Endodermal cell (in vitro differentiated cells): ENCODE data around the gene PHLPP1. TPM values are rescaled to one million over a fixed set of nuclear protein-coding genes. Genes with fewer than 3 reads are reported as not detected.

Experiments used
- DNase-seq: peaks from one replicate; pipeline ENCODE4 v3.0.0-alpha.2; 2017
- H3K27ac ChIP-seq: 2 replicates; pipeline ENCODE4 v1.5.1; 2013; ENCODE audit warnings: mild to moderate bottlenecking, low read depth, low read length, moderate library complexity
- H3K27me3 ChIP-seq: 2 replicates; pipeline ENCODE4 v1.6.1; 2013; ENCODE audit warnings: mild to moderate bottlenecking, low read length, moderate library complexity; ENCODE audit not compliant: insufficient read depth, control insufficient read depth, poor library complexity, severe bottlenecking
- H3K36me3 ChIP-seq: 2 replicates; pipeline ENCODE4 v1.7.0; 2013; ENCODE audit warnings: mild to moderate bottlenecking, low read length, moderate library complexity; ENCODE audit not compliant: control insufficient read depth, insufficient read depth
- H3K4me1 ChIP-seq: one replicate; pipeline ENCODE4 v1.7.0; 2013; ENCODE audit warnings: low read length; ENCODE audit not compliant: control insufficient read depth, insufficient read depth
- H3K4me3 ChIP-seq: 2 replicates; pipeline ENCODE4 v1.5.1; 2013; ENCODE audit warnings: mild to moderate bottlenecking, low read length, moderate library complexity
- H3K9ac ChIP-seq: 2 replicates; pipeline ENCODE4 v1.6.1; 2013; ENCODE audit warnings: mild to moderate bottlenecking, low read length, moderate library complexity; ENCODE audit not compliant: poor library complexity, severe bottlenecking; ENCODE audit errors: extremely low read depth
- H3K9me3 ChIP-seq: 2 replicates; pipeline ENCODE4 v1.6.1; 2013; ENCODE audit warnings: mild to moderate bottlenecking, low read length, moderate library complexity; ENCODE audit not compliant: control insufficient read depth
- H3K27ac Mint-ChIP-seq: 2 replicates; pipeline ENCODE4 v1.8.0; 2020; ENCODE audit warnings: mixed read lengths
- H3K27me3 Mint-ChIP-seq: 2 replicates; pipeline ENCODE4 v1.8.0; 2021; ENCODE audit warnings: mild to moderate bottlenecking, mixed read lengths; ENCODE audit not compliant: insufficient read depth
- H3K36me3 Mint-ChIP-seq: 2 replicates; pipeline ENCODE4 v1.8.0; 2020; ENCODE audit warnings: low read depth, mixed read lengths
- H3K4me1 Mint-ChIP-seq: 2 replicates; pipeline ENCODE4 v1.8.0; 2020; ENCODE audit warnings: mixed read lengths
- H3K4me3 Mint-ChIP-seq: 2 replicates; pipeline ENCODE4 v1.8.0; 2020; ENCODE audit warnings: mild to moderate bottlenecking, moderate library complexity, mixed read lengths
- H3K9me3 Mint-ChIP-seq: 2 replicates; pipeline ENCODE4 v1.8.0; 2020; ENCODE audit warnings: mild to moderate bottlenecking, mixed read lengths
- CTCF ChIP-seq: fragments of 200-600 bp; sonication (generic); conservative IDR thresholded peaks from 2 replicates; pipeline ENCODE4 v1.5.0; 2021; ENCODE audit warnings: antibody characterized with exemption, mild to moderate bottlenecking
- WGBS, 2 experiments: methylation state at CpG; one replicate each; pipeline versions ENCODE4 v1.1.5 to v1.1.7; 2013; ENCODE audit warnings: missing lambda C conversion rate in 2 of 2, mixed read lengths in 1 of 2; ENCODE audit not compliant: insufficient coverage in 1 of 2, insufficient read length in 1 of 2; 5-methylcytosine and 5-hydroxymethylcytosine counted together
- total RNA-seq, 2 donors: library from RNA; stranded (reverse); fragmentation: NEBNext Ultra II Directional in 1 of 2; extraction: Animal tissue kit (Norgen Biotek cat#: 25700) in 1 of 2; gene quantifications; 2 replicates in 1 of 2; 3 replicates in 1 of 2; pipeline ENCODE4 v1.2.1, GENCODE V29; 2021

Gene PHLPP1
- total RNA-seq, 2 donors from 2014 or later: 19.8 to 28.1 TPM

- 56 to 72% methylated on average over 3 to 4 of the region's 4 CpGs for WGBS, 2 experiments
- Mint-ChIP-seq H3K27ac (peak overlapping the region; percentile 79), H3K9me3 (no peaks in the 10 kb centered on the region), H3K4me3 (no peak overlapping the region), H3K4me1 (peaks cover 40% of the 10 kb centered on the region), H3K36me3 (peaks cover 3% of the 10 kb centered on the region), H3K27me3 (no peaks in the 10 kb centered on the region)
- Histone ChIP-seq H3K4me1 (peaks cover 2% of the 10 kb centered on the region), H3K27me3 (no peaks in the 10 kb centered on the region), H3K36me3 (no peaks in the 10 kb centered on the region), H3K4me3 (no peak overlapping the region), H3K9ac (no peak overlapping the region), H3K9me3 (peaks cover 7% of the 10 kb centered on the region), H3K27ac (no peak overlapping the region)
- no peak for DNase-seq
- no peak for TF ChIP-seq CTCF
These were observed 26.2 kb downstream of the PHLPP1 start for GRCh38 chr18:62741584-62741983.

- no peak for TF ChIP-seq CTCF
- DNase-seq: no peak
- Mint-ChIP-seq H3K4me3 (no peak overlapping the region), H3K36me3 (no peaks in the 10 kb centered on the region), H3K27me3 (no peaks in the 10 kb centered on the region), H3K27ac (peak overlapping the region; percentile 72), H3K9me3 (no peaks in the 10 kb centered on the region), H3K4me1 (peaks cover 31% of the 10 kb centered on the region)
- Histone ChIP-seq H3K27me3 (no peaks in the 10 kb centered on the region), H3K27ac (no peak overlapping the region), H3K4me3 (no peak overlapping the region), H3K9ac (no peak overlapping the region), H3K36me3 (no peaks in the 10 kb centered on the region), H3K4me1 (peaks cover 2% of the 10 kb centered on the region), H3K9me3 (no peaks in the 10 kb centered on the region)
- WGBS, 2 experiments: 85 to 100% methylated on average over 3 of the region's 3 CpGs
These were observed 29.0 kb downstream of the PHLPP1 start for GRCh38 chr18:62744076-62744968.

DNA sequence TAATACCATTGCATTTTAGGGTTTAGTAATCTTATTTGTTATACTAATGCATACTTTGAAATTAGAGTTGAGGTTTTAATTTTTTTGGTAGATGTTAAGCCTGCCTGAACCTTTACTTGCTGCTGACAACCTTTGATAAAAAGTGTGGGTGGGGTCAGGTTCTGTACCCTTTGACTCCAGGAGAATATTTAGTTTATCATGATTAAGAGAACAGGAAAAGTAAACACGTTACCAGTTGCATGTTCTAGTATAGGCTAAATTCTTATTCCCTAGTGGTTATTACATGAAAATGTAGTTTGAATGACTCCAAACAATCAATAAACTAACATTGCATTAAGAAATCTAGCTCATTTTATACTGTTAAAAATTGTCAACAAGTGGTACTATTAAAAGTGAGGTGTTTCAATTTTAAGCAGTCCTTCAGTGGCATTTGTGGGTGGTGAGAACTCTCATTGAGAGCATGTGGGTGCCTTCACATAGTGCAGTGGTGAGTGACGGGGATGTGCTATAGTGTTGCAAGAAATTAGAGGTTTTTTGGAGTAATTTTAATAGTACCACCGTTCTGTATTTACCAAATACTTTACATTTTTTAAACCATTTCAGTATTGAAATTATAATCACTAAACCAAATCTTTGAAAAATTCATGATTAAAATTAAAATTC is 29.9 kb downstream of the PHLPP1 start:
- H3K9me3 ChIP-seq: no peaks in the 10 kb centered on the region
- H3K4me1 ChIP-seq: peaks cover 6% of the 10 kb centered on the region
- H3K9ac ChIP-seq: no peak overlapping the region
- DNase-seq: no peak
- Mint-ChIP-seq H3K4me3 (no peak overlapping the region), H3K9me3 (no peaks in the 10 kb centered on the region), H3K27ac (no peak overlapping the region), H3K36me3 (no peaks in the 10 kb centered on the region), H3K27me3 (no peaks in the 10 kb centered on the region), H3K4me1 (peaks cover 28% of the 10 kb centered on the region)
- TF ChIP-seq CTCF: peak; percentile 13
- no peak overlapping the region for H3K4me3 ChIP-seq
- no peak overlapping the region for H3K27ac ChIP-seq
- 100% methylated on average over 1 of the region's 3 CpGs; no CpG with 5 or more reads in 1 of the 2 experiments for WGBS, 2 experiments
- H3K36me3 ChIP-seq: no peaks in the 10 kb centered on the region
- no peaks in the 10 kb centered on the region for H3K27me3 ChIP-seq
